ENCODE results near the gene SLC4A11. TPM values are rescaled to one million over a fixed set of nuclear protein-coding genes. Genes with fewer than 3 reads are reported as not detected.

SLC4A11 gene
- total RNA-seq, 1 experiment from 2014 or later: 5.7 TPM

- no peaks in the 10 kb centered on the region for H3K9me3 Mint-ChIP-seq (ENCODE audit: unreplicated experiment)
- ChIA-PET POLR2A (interaction anchor here (0.7 kb wide), 2 partner anchors 16 to 18 kb away, joined by 3 read pairs; no protein-coding TSS in a partner anchor), CTCF (interaction anchor here (0.6 to 1.4 kb wide), 5 partner anchors 10 to 491 kb away, joined by 3 to 5 read pairs (median 3); no protein-coding TSS in a partner anchor)
- no TSS peak for BruUV-seq (replicated peaks)
- no peak overlapping the region for H3K4me3 Mint-ChIP-seq (ENCODE audit: unreplicated experiment)
- TF ChIP-seq CTCF (IDR thresholded peaks at IDR 0.05; ENCODE audit: unreplicated experiment): no peak
- intact Hi-C loops (cut with micrococcal nuclease): no loop called here
- DNase-seq (ENCODE audit: unreplicated experiment): no peak
- H3K36me3 Mint-ChIP-seq (ENCODE audit: insufficient read depth, unreplicated experiment): peaks cover 40% of the 10 kb centered on the region
- no peaks in the 10 kb centered on the region for H3K4me1 Mint-ChIP-seq (ENCODE audit: insufficient read depth, unreplicated experiment)
- H3K27ac Mint-ChIP-seq (ENCODE audit: low read depth, unreplicated experiment): no peak overlapping the region
- no peaks in the 10 kb centered on the region for H3K27me3 Mint-ChIP-seq (ENCODE audit: insufficient read depth, unreplicated experiment)
Measured at GRCh38 chr20:3262566-3262965, 23.6 kb upstream of the SLC4A11 start.

GRCh38 chr20:3258429-3258828 lies 19.4 kb upstream of the SLC4A11 start:
- TF ChIP-seq CTCF (IDR thresholded peaks at IDR 0.05; ENCODE audit: unreplicated experiment): no peak

GRCh38 chr20:3255728-3256127 lies 16.7 kb upstream of the SLC4A11 start:
- H3K27ac Mint-ChIP-seq (ENCODE audit: low read depth, unreplicated experiment): no peak overlapping the region
- POLR2A ChIA-PET: interaction anchor here (0.9 kb wide), 1 partner anchor 12 kb away, joined by 5 read pairs; no protein-coding TSS in a partner anchor
- no peak overlapping the region for H3K4me3 Mint-ChIP-seq (ENCODE audit: unreplicated experiment)
- H3K9me3 Mint-ChIP-seq (ENCODE audit: unreplicated experiment): no peaks in the 10 kb centered on the region
- BruUV-seq (replicated peaks): no TSS peak
- no peaks in the 10 kb centered on the region for H3K27me3 Mint-ChIP-seq (ENCODE audit: insufficient read depth, unreplicated experiment)
- intact Hi-C loops (cut with micrococcal nuclease): no loop called here
- H3K4me1 Mint-ChIP-seq (ENCODE audit: insufficient read depth, unreplicated experiment): no peaks in the 10 kb centered on the region
- no peak for TF ChIP-seq CTCF (IDR thresholded peaks at IDR 0.05; ENCODE audit: unreplicated experiment)
- CTCF ChIA-PET: interaction anchor here (0.8 kb wide), 1 partner anchor 37 kb away, joined by 3 read pairs; no protein-coding TSS in a partner anchor
- DNase-seq (ENCODE audit: unreplicated experiment): no peak
- H3K36me3 Mint-ChIP-seq (ENCODE audit: insufficient read depth, unreplicated experiment): peaks cover 32% of the 10 kb centered on the region

More at GRCh38 chr20:3258429-3258828, 19.4 kb upstream of the SLC4A11 start:
- no TSS peak for BruUV-seq (replicated peaks)
- Mint-ChIP-seq H3K9me3 (ENCODE audit: unreplicated experiment) (no peaks in the 10 kb centered on the region), H3K27ac (ENCODE audit: low read depth, unreplicated experiment) (no peak overlapping the region), H3K36me3 (ENCODE audit: insufficient read depth, unreplicated experiment) (peaks cover 43% of the 10 kb centered on the region), H3K27me3 (ENCODE audit: insufficient read depth, unreplicated experiment) (no peaks in the 10 kb centered on the region), H3K4me1 (ENCODE audit: insufficient read depth, unreplicated experiment) (no peaks in the 10 kb centered on the region), H3K4me3 (ENCODE audit: unreplicated experiment) (no peak overlapping the region)
- ChIA-PET POLR2A (interaction anchor here (1.9 kb wide), 1 partner anchor 57 kb away, joined by 6 read pairs; no protein-coding TSS in a partner anchor), CTCF (interaction anchor here (1.2 kb wide), 1 partner anchor 58 kb away, joined by 4 read pairs; no protein-coding TSS in a partner anchor)
- intact Hi-C loops (cut with micrococcal nuclease): no loop called here
- DNase-seq (ENCODE audit: unreplicated experiment): no peak

GRCh38 chr20:3251806-3252205 lies 12.8 kb upstream of the SLC4A11 start:
- no peak overlapping the region for H3K27ac Mint-ChIP-seq (ENCODE audit: low read depth, unreplicated experiment)
- peaks cover 30% of the 10 kb centered on the region for H3K36me3 Mint-ChIP-seq (ENCODE audit: insufficient read depth, unreplicated experiment)
- intact Hi-C loops (cut with micrococcal nuclease): no loop called here
- H3K4me1 Mint-ChIP-seq (ENCODE audit: insufficient read depth, unreplicated experiment): no peaks in the 10 kb centered on the region
- no TSS peak for BruUV-seq (replicated peaks)
- no peaks in the 10 kb centered on the region for H3K9me3 Mint-ChIP-seq (ENCODE audit: unreplicated experiment)
- no peak for DNase-seq (ENCODE audit: unreplicated experiment)
- no peak overlapping the region for H3K4me3 Mint-ChIP-seq (ENCODE audit: unreplicated experiment)
- no peak for TF ChIP-seq CTCF (IDR thresholded peaks at IDR 0.05; ENCODE audit: unreplicated experiment)
- ChIA-PET CTCF (interaction anchor here (0.6 to 2.4 kb wide), 7 partner anchors 11 to 1716 kb away, joined by 3 to 7 read pairs (median 5); no protein-coding TSS in a partner anchor), POLR2A (interaction anchor here (0.6 to 2.8 kb wide), 4 partner anchors 10 to 581 kb away, joined by 3 to 12 read pairs (median 4); partner anchors contain the start of genes FASTKD5 and UBOX5)
- H3K27me3 Mint-ChIP-seq (ENCODE audit: insufficient read depth, unreplicated experiment): no peaks in the 10 kb centered on the region
